ENCODE data around the gene CSMD2. TPM values are rescaled to one million over a fixed set of nuclear protein-coding genes. Genes with fewer than 3 reads are reported as not detected.

CSMD2 gene
- total RNA-seq, 1 experiment from 2014 or later: 0.22 TPM

DNA sequence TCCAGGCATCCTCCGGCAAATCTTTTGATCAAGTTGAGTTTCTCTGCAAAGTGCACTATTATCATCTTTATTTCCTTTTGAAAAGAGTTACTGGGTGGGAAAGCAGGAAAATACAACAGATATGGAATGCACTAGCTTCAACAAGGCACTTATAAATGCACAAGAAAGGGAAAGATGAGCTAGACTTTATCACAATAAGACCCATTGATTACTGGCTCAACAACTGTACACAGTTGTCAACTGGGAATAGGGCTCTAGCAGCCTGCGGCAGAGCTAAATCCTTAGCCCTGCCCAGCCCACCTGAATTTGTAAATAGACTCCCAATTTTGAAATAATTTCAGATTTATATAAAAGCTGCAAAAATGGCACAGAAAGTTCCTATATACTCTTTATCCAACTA lies 111.4 kb downstream of the CSMD2 start:
- Histone ChIP-seq H3K27me3 (ENCODE audit: insufficient read depth, low read length) (peaks cover 3% of the 10 kb centered on the region; the same call in 1 of the 2 replicates), H3K9me3 (ENCODE audit: control insufficient read depth in 1 of 2, insufficient read depth in 1 of 2, low read depth in 1 of 2, low read length in 2 of 2) (no peaks in the 10 kb centered on the region; a peak in 1 of 4 replicates), H3K4me1 (ENCODE audit: control insufficient read depth in 1 of 2, insufficient read depth in 2 of 2, low read length in 2 of 2) (no peaks in the 10 kb centered on the region), H4K20me1 (ENCODE audit: insufficient read depth) (no peaks in the 10 kb centered on the region), H3K36me3 (ENCODE audit: control insufficient read depth in 1 of 2, insufficient read depth in 2 of 2, low read length in 2 of 2) (no peaks in the 10 kb centered on the region), H3K27ac (ENCODE audit: low read depth, low read length) (no peak overlapping the region), H3K4me3 (replicated peaks in 1 of 2; ENCODE audit: low read depth in 1 of 2, low read length in 2 of 2) (no peak overlapping the region), H3K9ac (ENCODE audit: low read length) (no peak overlapping the region), H2AFZ (ENCODE audit: low read depth, low read length, poor library complexity, severe bottlenecking) (no peak overlapping the region), H3K9me2 (ENCODE audit: insufficient read depth) (no peaks in the 10 kb centered on the region), H3K79me2 (ENCODE audit: insufficient read depth, low read length) (no peaks in the 10 kb centered on the region), H3K4me2 (ENCODE audit: low read length) (no peak overlapping the region)
- no peak for DNase-seq (ENCODE audit: low read depth, low spot score)
- no peak for ATAC-seq
- POLR2A ChIA-PET: no interaction called here
- no TSS peak for BruUV-seq (replicated peaks)
- intact Hi-C loops (cut with micrococcal nuclease): no loop called here
- CTCF ChIA-PET: no interaction called here
- no peak for TF ChIP-seq ELF1 (IDR thresholded peaks at IDR 0.05; ENCODE audit: borderline replicate concordance, low read depth)
- no peak for TF ChIP-seq REST (IDR thresholded peaks at IDR 0.05; ENCODE audit: low read depth)
- TF ChIP-seq RAD21 (IDR thresholded peaks at IDR 0.05; ENCODE audit: low read depth): no peak
- TF ChIP-seq POLR2A (IDR thresholded peaks at IDR 0.05; ENCODE audit: borderline replicate concordance, extremely low read depth, insufficient read depth, insufficient read length): no peak
- TF ChIP-seq MAX (IDR thresholded peaks at IDR 0.05): no peak
- TF ChIP-seq, protein P1, sequence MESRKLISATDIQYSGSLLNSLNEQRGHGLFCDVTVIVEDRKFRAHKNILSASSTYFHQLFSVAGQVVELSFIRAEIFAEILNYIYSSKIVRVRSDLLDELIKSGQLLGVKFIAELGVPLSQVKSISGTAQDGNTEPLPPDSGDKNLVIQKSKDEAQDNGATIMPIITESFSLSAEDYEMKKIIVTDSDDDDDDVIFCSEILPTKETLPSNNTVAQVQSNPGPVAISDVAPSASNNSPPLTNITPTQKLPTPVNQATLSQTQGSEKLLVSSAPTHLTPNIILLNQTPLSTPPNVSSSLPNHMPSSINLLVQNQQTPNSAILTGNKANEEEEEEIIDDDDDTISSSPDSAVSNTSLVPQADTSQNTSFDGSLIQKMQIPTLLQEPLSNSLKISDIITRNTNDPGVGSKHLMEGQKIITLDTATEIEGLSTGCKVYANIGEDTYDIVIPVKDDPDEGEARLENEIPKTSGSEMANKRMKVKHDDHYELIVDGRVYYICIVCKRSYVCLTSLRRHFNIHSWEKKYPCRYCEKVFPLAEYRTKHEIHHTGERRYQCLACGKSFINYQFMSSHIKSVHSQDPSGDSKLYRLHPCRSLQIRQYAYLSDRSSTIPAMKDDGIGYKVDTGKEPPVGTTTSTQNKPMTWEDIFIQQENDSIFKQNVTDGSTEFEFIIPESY (IDR thresholded peaks at IDR 0.05; ENCODE audit: extremely low read depth, insufficient replicate concordance, low read length): no peak
- RAD21 ChIA-PET (ENCODE audit: low non-redundant PET in 1 of 2, low total read pairs in 2 of 2, uncharacterized antibody in 2 of 2, unreplicated experiment in 2 of 2): no interaction called here
